GM23248 (cell line): ENCODE data around the gene KIF16B.

Experiments used
- EZH2 ChIP-seq: fragments of 200-600 bp; sonication (generic); IDR thresholded peaks from 2 replicates; pipeline ENCODE4 v1.6.1; 2018; ENCODE audit warnings: antibody characterized with exemption, mild to moderate bottlenecking; ENCODE audit not compliant: insufficient read depth, poor library complexity, severe bottlenecking
- EZH2phosphoT487 ChIP-seq: fragments of 200-600 bp; sonication (generic); IDR thresholded peaks from 2 replicates; pipeline ENCODE4 v1.6.1; 2018; ENCODE audit warnings: antibody characterized with exemption, moderate library complexity, mild to moderate bottlenecking, low read depth; ENCODE audit not compliant: insufficient read depth

GRCh38 chr20:16488616-16489015, 84.6 kb downstream of the KIF16B start:
- TF ChIP-seq EZH2 (no peak), EZH2phosphoT487 (no peak)
